HG02588 (cell line): Measurements from ENCODE around the gene CHAC1.
"Not testable (repeated sequence)": the region's sequence is repeated elsewhere in the genome, so short reads cannot be mapped to it uniquely, and the experiment has no call there.

Experiments used
- ATAC-seq: cut with Tn5 transposase; IDR thresholded peaks from one replicate; pipeline ENCODE4 v1.9.1; 2021; ENCODE audit warnings: mild to moderate bottlenecking, moderate library complexity; ENCODE audit not compliant: unreplicated experiment

Gene CHAC1

GRCh38 chr15:40936709-40937666, 16.3 kb upstream of the CHAC1 start:
- ATAC-seq: no peak

GRCh38 chr15:40937762-40938535, 15.3 kb upstream of the CHAC1 start:
- ATAC-seq: no peak

GRCh38 chr15:40938536-40938870, 14.8 kb upstream of the CHAC1 start:
- ATAC-seq: no peak

GRCh38 chr15:40940296-40940801, 12.9 kb upstream of the CHAC1 start:
- ATAC-seq: no peak

- no peak for ATAC-seq
Observed at GRCh38 chr15:40941068-40941527, 12.2 kb upstream of the CHAC1 start.

GRCh38 chr15:40941528-40942336, 11.5 kb upstream of the CHAC1 start:
- peak; percentile 75 for ATAC-seq

- no peak for ATAC-seq
Observed at GRCh38 chr15:40942337-40942854, 10.9 kb upstream of the CHAC1 start.

- no peak for ATAC-seq
Observed at GRCh38 chr15:40942878-40943277, 10.4 kb upstream of the CHAC1 start.

GRCh38 chr15:40943764-40944365, 9.4 kb upstream of the CHAC1 start:
- no peak for ATAC-seq

- ATAC-seq: no peak
Observed at GRCh38 chr15:40944510-40945296, 8.6 kb upstream of the CHAC1 start.

GRCh38 chr15:40948706-40949473, 4.4 kb upstream of the CHAC1 start:
- no peak for ATAC-seq

- no peak for ATAC-seq
Observed at GRCh38 chr15:40949756-40950207, 3.5 kb upstream of the CHAC1 start.

GRCh38 chr15:40951764-40952163, 1.5 kb upstream of the CHAC1 start:
- ATAC-seq: no peak

GRCh38 chr15:40952301-40952900, 870 bp upstream of the CHAC1 start:
- ATAC-seq: no peak

GRCh38 chr15:40953713-40954074, 423 bp downstream of the CHAC1 start:
- no peak for ATAC-seq

- not testable (repeated sequence) for ATAC-seq
Observed at GRCh38 chr15:40954158-40954848, 1.0 kb downstream of the CHAC1 start.

GRCh38 chr15:40955141-40955903, 2.1 kb downstream of the CHAC1 start:
- ATAC-seq: no peak
